HCT116 (cell line): Measurements from ENCODE around the gene RIMBP2. TPM values are rescaled to one million over a fixed set of nuclear protein-coding genes. Genes with fewer than 3 reads are reported as not detected.
A peak's percentile ranks its signal among the peaks of the same experiment; 100 is the strongest.

Experiments used
- ATAC-seq: fragments of 200-7000 bp; cut with Tn5 transposase; 2 replicates; pipeline ENCODE4 v1.9.1; 2020; ENCODE audit warnings: mild to moderate bottlenecking, moderate library complexity
- BruUV-seq: library from RNA; stranded (reverse); fragments of 400-500 nt; replicated peaks from 2 replicates; lab custom pipeline; 2021; lab: Mats Ljungman, UMichigan
- CTCF ChIA-PET: fragments of 300-600 bp; sonication (Branson Sonifier 250); formaldehyde crosslinking; loops from one replicate; lab custom pipeline; 2021; ENCODE audit warnings: antibody characterized with exemption; lab: Charles Lee
- POLR2A ChIA-PET: fragments of 300-600, 350-600 bp; sonication (Branson Sonifier 250); formaldehyde crosslinking; loops from one replicate; lab custom pipeline; 2021; ENCODE audit warnings: antibody characterized with exemption; lab: Charles Lee
- RAD21 ChIA-PET, 2 experiments: fragments of 300-600 bp; sonication (Branson Sonifier 250); formaldehyde crosslinking; loops; one replicate each; lab custom pipeline; 2023; ENCODE audit warnings: low total read pairs in 2 of 2; ENCODE audit not compliant: uncharacterized antibody in 2 of 2, unreplicated experiment in 2 of 2, low non-redundant PET in 1 of 2; lab: Charles Lee
- DNase-seq: peaks from one replicate; pipeline ENCODE4 v3.0.0-alpha.2; 2010; ENCODE audit warnings: low read depth, low spot score
- H2AFZ ChIP-seq: fragments of 200-600 bp; shearing (Covaris generic), sonication (generic); 2 replicates; pipeline ENCODE4 v1.6.1; 2017; ENCODE audit warnings: low read depth, mixed run types, mixed read lengths, antibody characterized with exemption, low read length; ENCODE audit not compliant: poor library complexity, severe bottlenecking
- H3K27ac ChIP-seq: 2 replicates; pipeline ENCODE4 v1.5.1; 2012; ENCODE audit warnings: low read depth, low read length
- H3K27me3 ChIP-seq: fragments of 200-600 bp; sonication (generic); 2 replicates; pipeline ENCODE4 v1.6.1; 2016; ENCODE audit warnings: mixed run types, low read length, mixed read lengths; ENCODE audit not compliant: insufficient read depth
- H3K36me3 ChIP-seq, 2 experiments: fragments of 200-500 bp in 1 of 2; fragments of 200-600 bp in 1 of 2; sonication (Bioruptor generic) in 1 of 2; sonication (generic) in 1 of 2; 2 replicates each; pipeline versions ENCODE4 v1.5.1 to v1.6.1; 2014 to 2016; ENCODE audit warnings: low read length in 2 of 2, inconsistent platforms in 1 of 2, mixed read lengths in 1 of 2, mixed run types in 1 of 2; ENCODE audit not compliant: insufficient read depth in 2 of 2, control insufficient read depth in 1 of 2
- H3K4me1 ChIP-seq, 2 experiments: fragments of 200-600 bp in 1 of 2; sonication (generic) in 1 of 2; 2 replicates each; pipeline versions ENCODE4 v1.5.1 to v1.6.1; 2012 to 2017; ENCODE audit warnings: low read length in 2 of 2, inconsistent platforms in 1 of 2, mild to moderate bottlenecking in 1 of 2, mixed read lengths in 1 of 2, mixed run types in 1 of 2, moderate library complexity in 1 of 2; ENCODE audit not compliant: insufficient read depth in 2 of 2, control insufficient read depth in 1 of 2
- H3K4me2 ChIP-seq: fragments of 200-600 bp; sonication (generic); 2 replicates; pipeline ENCODE4 v1.6.1; 2017; ENCODE audit warnings: mixed run types, low read length, mixed read lengths
- H3K4me3 ChIP-seq, 2 experiments: fragments of 200-600 bp in 1 of 2; sonication (generic) in 1 of 2; replicated peaks in 1 of 2; 2 replicates each; pipeline ENCODE4 v1.5.1; 2011 to 2016; ENCODE audit warnings: low read length in 2 of 2, control low read depth in 1 of 2, low read depth in 1 of 2, mild to moderate bottlenecking in 1 of 2, mixed read lengths in 1 of 2, mixed run types in 1 of 2
- H3K79me2 ChIP-seq: fragments of 200-600 bp; sonication (generic); 2 replicates; pipeline ENCODE4 v1.6.1; 2017; ENCODE audit warnings: mild to moderate bottlenecking, mixed run types, low read length, moderate library complexity, mixed read lengths; ENCODE audit not compliant: insufficient read depth
- H3K9ac ChIP-seq: fragments of 200-600 bp; sonication (generic); 2 replicates; pipeline ENCODE4 v1.6.1; 2016; ENCODE audit warnings: low read length, mixed read lengths
- H3K9me2 ChIP-seq: fragments of 200-600 bp; sonication (generic), shearing (Covaris generic); 2 replicates; pipeline ENCODE4 v1.6.1; 2017; ENCODE audit warnings: mixed run types, mild to moderate bottlenecking, moderate library complexity; ENCODE audit not compliant: insufficient read depth
- H3K9me3 ChIP-seq, 2 experiments: fragments of 200-500 bp in 1 of 2; fragments of 200-600 bp in 1 of 2; sonication (Bioruptor generic) in 1 of 2; sonication (generic) in 1 of 2; 2 replicates each; pipeline ENCODE4 v1.6.1; 2014 to 2017; ENCODE audit warnings: low read length in 2 of 2, mixed read lengths in 2 of 2, inconsistent platforms in 1 of 2, low read depth in 1 of 2, mild to moderate bottlenecking in 1 of 2, mixed run types in 1 of 2, moderate library complexity in 1 of 2; ENCODE audit not compliant: control insufficient read depth in 1 of 2, insufficient read depth in 1 of 2
- H4K20me1 ChIP-seq: fragments of 200-600 bp; sonication (generic), shearing (Covaris generic); 2 replicates; pipeline ENCODE4 v1.6.1; 2017; ENCODE audit warnings: mixed run types, mild to moderate bottlenecking, moderate library complexity; ENCODE audit not compliant: insufficient read depth
- REST ChIP-seq: IDR thresholded peaks from 2 replicates; pipeline ENCODE4 v1.6.1; 2012; ENCODE audit warnings: low read depth
- ZFX ChIP-seq: fragments of 450-650 bp; IDR thresholded peaks from 2 replicates; pipeline ENCODE4 v1.6.1; 2017
- ZNF274 ChIP-seq: fragments of 200-500 bp; sonication (Bioruptor generic); IDR thresholded peaks from 2 replicates; pipeline ENCODE4 v1.6.1; 2014; ENCODE audit warnings: mild to moderate bottlenecking, low read depth, low read length, inconsistent platforms
- intact Hi-C: fragments of 100-400 bp; cut with micrococcal nuclease; formaldehyde crosslinking; loops from 2 replicates; pipeline ENCODE4 v1.10.0; 2022
- total RNA-seq: library from RNA; stranded (reverse); gene quantifications from one replicate; pipeline ENCODE4 v1.2.1, GENCODE V29; 2021; ENCODE audit not compliant: unreplicated experiment

Gene RIMBP2
- total RNA-seq, 1 experiment from 2014 or later, result not detected

GRCh38 chr12:130526813-130527212 is 189.3 kb downstream of the RIMBP2 start:
- H3K27me3 ChIP-seq, result peaks cover 4% of the 10 kb centered on the region; the same call in 1 of the 2 replicates
- no peaks in the 10 kb centered on the region for H4K20me1 ChIP-seq
- RAD21 ChIA-PET, result no interaction called here
- no peaks in the 10 kb centered on the region for H3K36me3 ChIP-seq
- no peak overlapping the region for H3K9ac ChIP-seq
- H2AFZ ChIP-seq, result no peak overlapping the region
- no peaks in the 10 kb centered on the region for H3K9me3 ChIP-seq
- CTCF ChIA-PET, result no interaction called here
- H3K4me3 ChIP-seq, result no peak overlapping the region
- intact Hi-C loops, result loop anchor here (2.0 kb wide), 1 partner anchor 26 kb away; no protein-coding TSS in a partner anchor
- H3K4me1 ChIP-seq, result no peaks in the 10 kb centered on the region
- TF ChIP-seq ZNF274, result no peak
- TF ChIP-seq REST, result peak; percentile 74
- TF ChIP-seq, all 23 proteins: peak for 1
- Histone ChIP-seq H3K9me2 (no peaks in the 10 kb centered on the region), H3K79me2 (no peaks in the 10 kb centered on the region), H3K27ac (no peak overlapping the region), H3K4me2 (no peak overlapping the region)
- DNase-seq (no peak), ATAC-seq (no peak)
- POLR2A ChIA-PET, result no interaction called here
- no TSS peak for BruUV-seq

DNA sequence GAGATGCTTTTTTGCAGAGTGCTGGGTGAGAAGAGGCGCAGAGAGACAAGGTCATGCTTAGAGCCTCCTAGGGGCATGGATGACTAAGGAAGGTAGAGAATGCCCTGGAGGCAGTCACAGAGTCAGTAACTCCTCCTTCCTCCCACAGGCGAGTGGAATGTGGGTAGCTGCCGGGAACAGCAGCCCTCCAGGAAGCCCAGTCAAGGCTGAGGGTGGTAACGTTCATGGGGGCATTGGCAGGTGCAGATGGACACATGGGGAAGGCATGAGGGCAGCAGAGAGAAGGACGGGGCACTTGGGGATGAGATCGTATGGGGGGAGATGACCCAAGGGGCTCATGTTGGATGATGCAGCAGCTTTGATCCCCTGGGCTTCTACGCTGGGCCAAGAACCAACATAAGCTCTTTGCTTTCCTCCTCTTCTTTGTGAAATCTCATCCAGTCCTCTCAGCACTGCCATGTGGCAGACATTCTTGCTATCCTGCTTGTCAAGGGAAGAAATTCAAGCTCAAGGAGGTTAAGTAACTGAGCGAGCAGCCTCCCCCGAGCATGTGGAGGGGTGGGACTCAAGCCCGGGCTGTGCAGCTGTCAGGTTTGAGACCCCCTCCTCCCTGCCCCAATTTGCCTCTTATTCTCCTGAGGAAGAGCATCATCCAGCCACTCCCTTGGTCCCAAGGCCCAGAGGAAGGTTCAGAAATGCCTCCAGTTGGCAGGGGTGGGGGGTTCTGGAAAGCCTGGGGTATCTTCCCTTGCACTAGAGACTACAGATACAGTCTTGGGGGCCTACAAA is 190.5 kb downstream of the RIMBP2 start:
- H3K4me3 ChIP-seq, result no peak overlapping the region
- RAD21 ChIA-PET, result no interaction called here
- H3K9me2 ChIP-seq, result no peaks in the 10 kb centered on the region
- H3K9me3 ChIP-seq, result no peaks in the 10 kb centered on the region
- H3K4me2 ChIP-seq, result no peak overlapping the region
- peaks cover 13% of the 10 kb centered on the region; the same call in 1 of the 2 replicates for H3K27me3 ChIP-seq
- intact Hi-C loops, result loop anchor here (2.0 kb wide), 1 partner anchor 27 kb away; no protein-coding TSS in a partner anchor
- no peaks in the 10 kb centered on the region for H3K4me1 ChIP-seq
- POLR2A ChIA-PET, result no interaction called here
- H3K79me2 ChIP-seq, result no peaks in the 10 kb centered on the region
- no peak overlapping the region for H2AFZ ChIP-seq
- CTCF ChIA-PET, result no interaction called here
- TF ChIP-seq ZNF274, result no peak
- no peak for TF ChIP-seq ZFX
- BruUV-seq, result no TSS peak
- no peak overlapping the region for H3K9ac ChIP-seq
- no peaks in the 10 kb centered on the region for H3K36me3 ChIP-seq
- no peak for ATAC-seq
- H3K27ac ChIP-seq, result no peak overlapping the region
- no peak for DNase-seq
- no peaks in the 10 kb centered on the region for H4K20me1 ChIP-seq
